Measurements from ENCODE around the gene CCDC88C.
A peak's percentile ranks its signal among the peaks of the same experiment; 100 is the strongest.
"Not testable (repeated sequence)": the region's sequence is repeated elsewhere in the genome, so short reads cannot be mapped to it uniquely, and the experiment has no call there.

CCDC88C gene

GRCh38 chr14:91263329-91263728, 154.3 kb downstream of the CCDC88C start:
- no peak for DNase-seq

GRCh38 chr14:91261986-91262549, 155.6 kb downstream of the CCDC88C start:
- no peak for DNase-seq

GRCh38 chr14:91261115-91261514, 156.5 kb downstream of the CCDC88C start:
- DNase-seq: peak; percentile 53

GRCh38 chr14:91258876-91259275, 158.7 kb downstream of the CCDC88C start:
- no peak for DNase-seq

- DNase-seq: no peak
These were observed 159.5 kb downstream of the CCDC88C start for GRCh38 chr14:91258011-91258618.

- DNase-seq: no peak
These were observed 160.2 kb downstream of the CCDC88C start for GRCh38 chr14:91257328-91258010.

- DNase-seq: no peak
These were observed 161.0 kb downstream of the CCDC88C start for GRCh38 chr14:91256661-91257060.

- DNase-seq: no peak
These were observed 162.5 kb downstream of the CCDC88C start for GRCh38 chr14:91255026-91255695.

GRCh38 chr14:91254461-91254860, 163.2 kb downstream of the CCDC88C start:
- no peak for DNase-seq

GRCh38 chr14:91253795-91254323, 163.8 kb downstream of the CCDC88C start:
- DNase-seq: no peak

GRCh38 chr14:91252871-91253794, 164.5 kb downstream of the CCDC88C start:
- peak; percentile 23 for DNase-seq

GRCh38 chr14:91250912-91251311, 166.7 kb downstream of the CCDC88C start:
- DNase-seq: no peak

GRCh38 chr14:91249841-91250616, 167.6 kb downstream of the CCDC88C start:
- DNase-seq: peak; percentile 28

GRCh38 chr14:91246051-91246852, 171.4 kb downstream of the CCDC88C start:
- DNase-seq: peak; percentile 74

GRCh38 chr14:91245616-91246015, 172.0 kb downstream of the CCDC88C start:
- not testable (repeated sequence) for DNase-seq

- peak; percentile 67 for DNase-seq
These were observed 172.6 kb downstream of the CCDC88C start for GRCh38 chr14:91245029-91245428.

- DNase-seq: no peak
These were observed 173.1 kb downstream of the CCDC88C start, which contains the start of gene GPR68 for GRCh38 chr14:91244501-91244901. GPR68 (minus strand) TSS chr14:91244704; CDS start chr14:91235050, 9,654 bp downstream.

GRCh38 chr14:91243074-91243471, 174.5 kb downstream of the CCDC88C start:
- no peak for DNase-seq

GRCh38 chr14:91242635-91243034, 175.0 kb downstream of the CCDC88C start:
- no peak for DNase-seq

- DNase-seq: peak; percentile 24
These were observed 175.8 kb downstream of the CCDC88C start for GRCh38 chr14:91241863-91242262.

- DNase-seq: no peak
These were observed 179.0 kb downstream of the CCDC88C start for GRCh38 chr14:91238661-91239060.
